ENCODE results near the gene SLU7. TPM values are rescaled to one million over a fixed set of nuclear protein-coding genes. Genes with fewer than 3 reads are reported as not detected.
A peak's percentile ranks its signal among the peaks of the same experiment; 100 is the strongest.

The SLU7 gene
- total and polyA plus RNA-seq, 9 of the 15 experiments (the other 6 are each of a cell fraction or from before 2014, with no cell fraction given) = 42.1 to 65.7 (median 54.8) TPM

GRCh38 chr5:160463740-160464465, 45.0 kb upstream of the SLU7 start:
- Histone ChIP-seq H3K79me2 (ENCODE audit: control insufficient read depth, insufficient read depth, low read length) (no peaks in the 10 kb centered on the region), H3K9me1 (ENCODE audit: control insufficient read depth, insufficient read depth, low read length) (no peaks in the 10 kb centered on the region), H3K36me3 (ENCODE audit: control insufficient read depth, insufficient read depth, low read length) (no peaks in the 10 kb centered on the region), H3K9me3 (replicated peaks; ENCODE audit: control insufficient read depth, insufficient read depth, low read depth, low read length) (no peaks in the 10 kb centered on the region), H3K4me1 (replicated peaks in 1 of 2; ENCODE audit: control insufficient read depth in 2 of 2, insufficient read depth in 2 of 2, low read length in 2 of 2) (peaks cover 0 to 4% of the 10 kb centered on the region in 2 experiments; a peak in 1 of 5 replicates), H4K20me1 (replicated peaks; ENCODE audit: control insufficient read depth, insufficient read depth, low read length) (no peaks in the 10 kb centered on the region), H3K4me2 (ENCODE audit: insufficient read depth, low read length) (no peak overlapping the region), H2AFZ (ENCODE audit: low read depth, low read length) (no peak overlapping the region), H3K27me3 (ENCODE audit: control insufficient read depth in 2 of 2, insufficient read depth in 2 of 2, low read length in 2 of 2) (peaks cover 7 to 10% of the 10 kb centered on the region in 2 experiments; a peak in 4 of 5 replicates), H3K9ac (ENCODE audit: insufficient read depth in 1 of 2, low read depth in 2 of 2, low read length in 2 of 2) (no peak overlapping the region), H3K4me3 (no peak overlapping the region), H3K27ac (ENCODE audit: extremely low read depth, low read depth, low read length) (no peak overlapping the region)
- in situ Hi-C loops (cut with MboI) = no loop called here
- no TSS peak for BruUV-seq (replicated peaks)
- WGBS (ENCODE audit: insufficient coverage, low coverage, missing lambda C conversion rate) = 0% methylated on average over 7 of the region's 7 CpGs
- TF ChIP-seq CEBPG (CRISPR knock-in tag; IDR thresholded peaks at IDR 0.05) (no peak), CEBPG (tag; conservative IDR thresholded peaks at IDR 0.05 in 1 of 2, IDR thresholded peaks at IDR 0.05 in 1 of 2) (0 out of 4 replicates have a peak, but pooled peaks of 1 of the 2 experiments have one; percentile 18), ZKSCAN8 (CRISPR knock-in tag; IDR thresholded peaks at IDR 0.05) (no peak), MCM2 (IDR thresholded peaks at IDR 0.05; ENCODE audit: low read depth) (no peak), ZNF584 (CRISPR knock-in tag; IDR thresholded peaks at IDR 0.05; ENCODE audit: low read depth) (no peak), DLX4 (CRISPR knock-in tag; IDR thresholded peaks at IDR 0.05) (no peak), CEBPB (tag; IDR thresholded peaks at IDR 0.05) (peak; percentile 29; the same call in 1 of the 2 replicates)
- FAIRE-seq = no peak
- no peak for DNase-seq (ENCODE audit: extremely low read depth in 1 of 4, low spot score in 3 of 4)
- ATAC-seq = no peak
- POLR2A ChIA-PET = no interaction called here
- CTCF ChIA-PET (ENCODE audit: low intra/inter-chr PET ratio) = no interaction called here
- intact Hi-C loops (cut with micrococcal nuclease) = no loop called here
